Activated CD4-positive, alpha-beta memory T cell treated with anti-CD3 and anti-CD28 coated beads for 36 hours (primary cell): ENCODE measurements around the gene COPB1. TPM values are rescaled to one million over a fixed set of nuclear protein-coding genes. Genes with fewer than 3 reads are reported as not detected.

ENCODE experiments used
- CTCF ChIA-PET: fragments of 350-600 bp; sonication (Branson Sonifier 250); formaldehyde crosslinking; loops from one replicate; lab custom pipeline; 2021; ENCODE audit warnings: antibody characterized with exemption, inconsistent platforms; lab: Charles Lee
- POLR2A ChIA-PET: fragments of 350-600 bp; sonication (Branson Sonifier 250); formaldehyde crosslinking; loops from one replicate; lab custom pipeline; 2021; ENCODE audit warnings: antibody characterized with exemption; lab: Charles Lee
- DNase-seq: peaks from one replicate; pipeline ENCODE4 v3.0.0-alpha.2; 2020
- H3K27ac Mint-ChIP-seq: one replicate; pipeline ENCODE4 v1.8.0; 2021; ENCODE audit warnings: mixed read lengths
- H3K27me3 Mint-ChIP-seq: one replicate; pipeline ENCODE4 v1.8.0; 2021; ENCODE audit warnings: mixed read lengths
- H3K36me3 Mint-ChIP-seq: one replicate; pipeline ENCODE4 v1.8.0; 2021; ENCODE audit warnings: mixed read lengths
- H3K4me1 Mint-ChIP-seq: one replicate; pipeline ENCODE4 v1.8.0; 2021; ENCODE audit warnings: low read depth, mixed read lengths
- H3K4me3 Mint-ChIP-seq: one replicate; pipeline ENCODE4 v1.8.0; 2021; ENCODE audit warnings: mild to moderate bottlenecking, mixed read lengths
- H3K9me3 Mint-ChIP-seq: one replicate; pipeline ENCODE4 v1.8.0; 2021; ENCODE audit warnings: mixed read lengths
- intact Hi-C: fragments of 100-400 bp; cut with micrococcal nuclease; formaldehyde crosslinking; loops from one replicate; pipeline ENCODE4 v1.15.1; 2023
- total RNA-seq, 2 experiments: library from RNA; stranded (reverse); gene quantifications; one replicate each; pipeline ENCODE4 v1.2.3, GENCODE V29; 2021

COPB1 gene
- total RNA-seq, 2 experiments from 2014 or later: 107 to 108 TPM

- H3K27ac Mint-ChIP-seq: no peak overlapping the region
- no peak overlapping the region for H3K4me3 Mint-ChIP-seq
- intact Hi-C loops: loop anchor here (2.0 kb wide), 1 partner anchor 155 kb away; no protein-coding TSS in a partner anchor
- no peak for DNase-seq
- H3K4me1 Mint-ChIP-seq: no peaks in the 10 kb centered on the region
- H3K9me3 Mint-ChIP-seq: no peaks in the 10 kb centered on the region
- POLR2A ChIA-PET: interaction anchor here (0.6 to 1.0 kb wide), 4 partner anchors 35 to 206 kb away, joined by 3 read pairs; partner anchors contain the start of gene COPB1
- peaks cover 25% of the 10 kb centered on the region for H3K36me3 Mint-ChIP-seq
- CTCF ChIA-PET: interaction anchor here (0.6 to 7.1 kb wide), 37 partner anchors 9 to 683 kb away, joined by 3 to 147 read pairs (median 5); partner anchors contain the start of gene COPB1
- H3K27me3 Mint-ChIP-seq: no peaks in the 10 kb centered on the region
Measured at GRCh38 chr11:14455648-14456430, 43.8 kb downstream of the COPB1 start.

GRCh38 chr11:14454861-14455632 lies 44.6 kb downstream of the COPB1 start:
- no peak overlapping the region for H3K4me3 Mint-ChIP-seq
- no peak for DNase-seq
- H3K4me1 Mint-ChIP-seq: no peaks in the 10 kb centered on the region
- H3K36me3 Mint-ChIP-seq: peaks cover 24% of the 10 kb centered on the region
- no peaks in the 10 kb centered on the region for H3K9me3 Mint-ChIP-seq
- H3K27me3 Mint-ChIP-seq: no peaks in the 10 kb centered on the region
- ChIA-PET CTCF (interaction anchor here (0.6 to 7.1 kb wide), 37 partner anchors 8 to 682 kb away, joined by 3 to 147 read pairs (median 5); partner anchors contain the start of gene COPB1), POLR2A (interaction anchor here (0.6 to 1.0 kb wide), 4 partner anchors 34 to 205 kb away, joined by 3 read pairs; partner anchors contain the start of gene COPB1)
- H3K27ac Mint-ChIP-seq: no peak overlapping the region
- intact Hi-C loops: loop anchor here (2.0 kb wide), 1 partner anchor 154 kb away; no protein-coding TSS in a partner anchor

- Mint-ChIP-seq H3K27me3 (no peaks in the 10 kb centered on the region), H3K27ac (no peak overlapping the region), H3K4me3 (no peak overlapping the region), H3K9me3 (no peaks in the 10 kb centered on the region), H3K4me1 (peaks cover 7% of the 10 kb centered on the region), H3K36me3 (peaks cover 15% of the 10 kb centered on the region)
- DNase-seq: no peak
- ChIA-PET POLR2A (no interaction called here), CTCF (interaction anchor here (7.1 kb wide), 1 partner anchor 150 kb away, joined by 147 read pairs; no protein-coding TSS in a partner anchor)
- intact Hi-C loops: no loop called here
Measured at GRCh38 chr11:14451825-14452224, 47.8 kb downstream of the COPB1 start.

GRCh38 chr11:14449302-14449714 lies 50.3 kb downstream of the COPB1 start:
- H3K4me1 Mint-ChIP-seq: peaks cover 25% of the 10 kb centered on the region
- no peaks in the 10 kb centered on the region for H3K27me3 Mint-ChIP-seq
- intact Hi-C loops: loop anchor here (5.0 kb wide), 1 partner anchor 37 kb away; no protein-coding TSS in a partner anchor
- no peaks in the 10 kb centered on the region for H3K9me3 Mint-ChIP-seq
- ChIA-PET POLR2A (no interaction called here), CTCF (interaction anchor here (0.7 to 1.0 kb wide), 3 partner anchors 19 to 149 kb away, joined by 3 to 6 read pairs (median 5); no protein-coding TSS in a partner anchor)
- no peak for DNase-seq
- H3K27ac Mint-ChIP-seq: no peak overlapping the region
- no peak overlapping the region for H3K4me3 Mint-ChIP-seq
- peaks cover 10% of the 10 kb centered on the region for H3K36me3 Mint-ChIP-seq

GRCh38 chr11:14448240-14448639 lies 51.4 kb downstream of the COPB1 start:
- H3K27ac Mint-ChIP-seq: no peak overlapping the region
- H3K4me3 Mint-ChIP-seq: no peak overlapping the region
- intact Hi-C loops: loop anchor here (5.0 kb wide), 1 partner anchor 36 kb away; no protein-coding TSS in a partner anchor
- H3K36me3 Mint-ChIP-seq: peaks cover 10% of the 10 kb centered on the region
- ChIA-PET CTCF (interaction anchor here (1.2 kb wide), 1 partner anchor 147 kb away, joined by 3 read pairs; no protein-coding TSS in a partner anchor), POLR2A (no interaction called here)
- H3K4me1 Mint-ChIP-seq: peaks cover 25% of the 10 kb centered on the region
- no peaks in the 10 kb centered on the region for H3K9me3 Mint-ChIP-seq
- no peaks in the 10 kb centered on the region for H3K27me3 Mint-ChIP-seq
- DNase-seq: no peak

- no peak overlapping the region for H3K27ac Mint-ChIP-seq
- H3K4me1 Mint-ChIP-seq: peaks cover 25% of the 10 kb centered on the region
- no peak for DNase-seq
- peaks cover 7% of the 10 kb centered on the region for H3K36me3 Mint-ChIP-seq
- intact Hi-C loops: loop anchor here (5.0 kb wide), 1 partner anchor 34 kb away; no protein-coding TSS in a partner anchor
- H3K27me3 Mint-ChIP-seq: no peaks in the 10 kb centered on the region
- H3K4me3 Mint-ChIP-seq: no peak overlapping the region
- POLR2A ChIA-PET: no interaction called here
- CTCF ChIA-PET: interaction anchor here (0.9 to 1.2 kb wide), 2 partner anchors 9 to 146 kb away, joined by 3 read pairs; no protein-coding TSS in a partner anchor
- no peaks in the 10 kb centered on the region for H3K9me3 Mint-ChIP-seq
Measured at GRCh38 chr11:14446701-14447169, 52.9 kb downstream of the COPB1 start.

GRCh38 chr11:14445542-14446530 lies 53.8 kb downstream of the COPB1 start:
- CTCF ChIA-PET: interaction anchor here (0.9 to 2.1 kb wide), 4 partner anchors 9 to 145 kb away, joined by 3 to 8 read pairs (median 4); no protein-coding TSS in a partner anchor
- H3K27ac Mint-ChIP-seq: peak overlapping the region; percentile 10

GRCh38 chr11:14444441-14445189 lies 55.0 kb downstream of the COPB1 start:
- Mint-ChIP-seq H3K4me1 (peaks cover 28% of the 10 kb centered on the region), H3K9me3 (no peaks in the 10 kb centered on the region), H3K27me3 (no peaks in the 10 kb centered on the region), H3K36me3 (peaks cover 2% of the 10 kb centered on the region), H3K27ac (no peak overlapping the region), H3K4me3 (no peak overlapping the region)
- no peak for DNase-seq
- intact Hi-C loops: loop anchor here (5.0 kb wide), 1 partner anchor 32 kb away; no protein-coding TSS in a partner anchor
- ChIA-PET POLR2A (no interaction called here), CTCF (interaction anchor here (2.1 kb wide), 1 partner anchor 11 kb away, joined by 8 read pairs; no protein-coding TSS in a partner anchor)

More at GRCh38 chr11:14445542-14446530, 53.8 kb downstream of the COPB1 start:
- H3K4me1 Mint-ChIP-seq: peaks cover 25% of the 10 kb centered on the region
- no peaks in the 10 kb centered on the region for H3K9me3 Mint-ChIP-seq
- POLR2A ChIA-PET: interaction anchor here (0.7 kb wide), 1 partner anchor 1404 kb away, joined by 3 read pairs; no protein-coding TSS in a partner anchor
- H3K36me3 Mint-ChIP-seq: peaks cover 5% of the 10 kb centered on the region
- intact Hi-C loops: loop anchor here (5.0 kb wide), 1 partner anchor 34 kb away; no protein-coding TSS in a partner anchor
- no peak for DNase-seq
- no peak overlapping the region for H3K4me3 Mint-ChIP-seq
- H3K27me3 Mint-ChIP-seq: no peaks in the 10 kb centered on the region

GRCh38 chr11:14443638-14444037 lies 56.0 kb downstream of the COPB1 start:
- no peaks in the 10 kb centered on the region for H3K9me3 Mint-ChIP-seq
- ChIA-PET POLR2A (no interaction called here), CTCF (interaction anchor here (0.5 kb wide), 1 partner anchor 233 kb away, joined by 3 read pairs; no protein-coding TSS in a partner anchor)
- no peak for DNase-seq
- no peak overlapping the region for H3K4me3 Mint-ChIP-seq
- intact Hi-C loops: no loop called here
- peaks cover 37% of the 10 kb centered on the region for H3K4me1 Mint-ChIP-seq
- peaks cover 2% of the 10 kb centered on the region for H3K36me3 Mint-ChIP-seq
- no peak overlapping the region for H3K27ac Mint-ChIP-seq
- no peaks in the 10 kb centered on the region for H3K27me3 Mint-ChIP-seq
